Activated naive CD4-positive, alpha-beta T cell (primary cell): ENCODE results near the gene FGFR1OP2.

ENCODE experiments used
- DNase-seq, 4 experiments: peaks; one replicate each; lab custom pipeline; 2025; lab: John Stamatoyannopoulos, UW

FGFR1OP2 gene

GRCh38 chr12:27003421-27004381 lies 65.4 kb downstream of the FGFR1OP2 start:
- DNase-seq, result no peak

DNA sequence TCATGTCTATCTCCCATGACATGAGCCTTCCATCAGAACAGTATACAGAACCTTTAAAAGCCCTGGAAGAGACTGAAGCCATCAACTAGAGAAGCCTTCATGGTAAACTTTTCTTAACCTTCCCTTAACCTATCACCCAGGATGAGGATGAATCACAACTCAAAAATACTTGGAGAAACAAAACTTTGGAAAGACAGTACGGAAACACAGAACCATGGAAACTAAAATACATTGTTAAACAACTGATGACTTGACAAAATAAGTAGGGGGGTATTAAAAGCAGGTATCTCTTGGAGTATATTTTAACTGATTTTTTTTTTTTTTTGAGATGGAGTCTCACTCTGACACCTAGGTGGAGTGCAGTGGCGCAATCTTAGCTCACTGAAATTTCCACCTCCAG lies 67.2 kb downstream of the FGFR1OP2 start:
- no peak for DNase-seq

DNA sequence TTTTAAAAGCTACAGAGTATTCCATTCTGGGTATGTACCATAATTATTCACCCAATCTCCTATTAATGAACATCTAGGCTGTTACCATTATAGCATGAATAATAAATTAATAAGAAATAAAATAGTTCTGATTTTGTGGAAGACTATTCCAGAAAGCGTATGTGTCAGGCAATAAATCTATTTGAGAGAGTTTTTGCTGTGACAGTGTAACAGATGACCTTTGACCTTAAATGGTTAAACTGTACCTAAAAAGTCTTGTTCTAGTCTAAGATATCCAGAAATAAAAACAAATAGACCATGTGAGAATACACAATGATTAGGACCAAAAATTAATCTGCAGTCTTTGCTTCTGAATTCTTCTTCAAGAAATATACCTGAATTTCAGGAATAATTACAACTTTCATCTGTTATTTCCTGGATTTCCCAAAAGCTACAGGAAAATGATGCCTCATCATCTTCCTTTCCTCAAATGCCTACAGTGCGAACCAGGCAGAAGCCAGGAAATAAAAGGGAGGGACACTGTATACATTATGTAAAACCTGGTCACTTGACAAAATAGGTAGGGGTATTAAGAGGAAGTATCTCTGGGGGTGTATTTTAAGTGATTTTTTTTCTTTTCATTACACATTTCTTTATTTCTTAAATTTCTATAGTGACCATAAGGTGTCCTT lies 68.7 kb downstream of the FGFR1OP2 start:
- no peak for DNase-seq

DNA sequence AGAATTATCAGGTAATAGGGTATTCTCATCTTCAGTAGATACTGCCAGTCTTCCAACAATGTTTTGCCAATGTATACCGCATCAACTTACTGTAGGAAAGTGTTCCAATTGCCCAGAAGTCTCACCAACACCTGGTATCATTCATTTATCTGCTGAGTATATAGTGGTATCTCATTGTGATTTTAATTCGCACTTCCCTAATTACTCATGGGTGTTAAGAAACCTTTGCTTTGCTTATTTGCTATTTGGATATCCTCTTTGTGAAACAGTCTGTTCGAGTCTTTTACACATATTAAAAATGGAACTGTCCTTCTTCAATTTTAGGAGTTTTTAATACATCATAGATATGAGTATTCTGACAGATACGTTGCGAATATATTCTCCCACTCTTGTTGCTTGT lies 69.8 kb downstream of the FGFR1OP2 start:
- no peak for DNase-seq

DNA sequence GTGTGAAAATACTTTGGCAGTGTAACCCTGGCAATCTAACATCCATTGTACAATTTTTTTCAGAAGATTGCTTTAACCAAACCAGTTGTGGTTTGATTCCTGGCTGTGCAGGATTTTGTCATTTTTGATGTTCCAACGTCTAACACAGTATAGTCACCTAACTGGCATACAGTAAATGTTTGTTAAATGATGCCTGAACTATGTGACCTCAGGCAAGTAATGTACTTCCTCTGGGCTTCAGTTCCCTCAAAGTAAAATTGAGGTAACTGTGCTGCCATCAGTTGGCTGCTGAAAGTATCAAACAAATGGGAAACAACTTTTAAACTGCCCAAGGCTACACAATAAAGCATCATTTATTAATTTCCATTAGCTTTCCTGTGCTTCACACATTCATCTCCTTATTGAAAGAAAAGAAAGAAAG lies 71.6 kb downstream of the FGFR1OP2 start:
- DNase-seq, result no peak

- no peak for DNase-seq
Observed at GRCh38 chr12:27012239-27012981, 74.1 kb downstream of the FGFR1OP2 start.

DNA sequence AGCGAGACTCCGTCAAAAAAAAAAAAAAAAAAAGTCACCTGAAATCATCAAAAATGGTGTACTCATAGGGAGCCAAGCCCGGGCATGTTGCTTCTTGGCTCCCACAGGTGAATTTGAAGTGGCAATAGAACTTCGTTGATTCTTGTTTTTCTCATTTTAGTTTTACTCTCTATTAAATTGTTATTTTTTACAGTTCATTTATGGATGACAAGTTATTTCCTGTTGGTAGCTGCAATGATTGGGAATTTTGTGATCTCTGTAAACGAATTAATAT lies 74.6 kb downstream of the FGFR1OP2 start:
- no peak for DNase-seq

- no peak for DNase-seq
Observed at GRCh38 chr12:27013611-27014084, 75.4 kb downstream of the FGFR1OP2 start.

- DNase-seq, result peak; percentile 81 to 95 (median 88)
Observed at GRCh38 chr12:27014085-27014858, 76.0 kb downstream of the FGFR1OP2 start, which contains the start of gene TM7SF3. TM7SF3 (minus strand) TSS chr12:27014384; CDS start chr12:27014168, 216 bp downstream.

DNA sequence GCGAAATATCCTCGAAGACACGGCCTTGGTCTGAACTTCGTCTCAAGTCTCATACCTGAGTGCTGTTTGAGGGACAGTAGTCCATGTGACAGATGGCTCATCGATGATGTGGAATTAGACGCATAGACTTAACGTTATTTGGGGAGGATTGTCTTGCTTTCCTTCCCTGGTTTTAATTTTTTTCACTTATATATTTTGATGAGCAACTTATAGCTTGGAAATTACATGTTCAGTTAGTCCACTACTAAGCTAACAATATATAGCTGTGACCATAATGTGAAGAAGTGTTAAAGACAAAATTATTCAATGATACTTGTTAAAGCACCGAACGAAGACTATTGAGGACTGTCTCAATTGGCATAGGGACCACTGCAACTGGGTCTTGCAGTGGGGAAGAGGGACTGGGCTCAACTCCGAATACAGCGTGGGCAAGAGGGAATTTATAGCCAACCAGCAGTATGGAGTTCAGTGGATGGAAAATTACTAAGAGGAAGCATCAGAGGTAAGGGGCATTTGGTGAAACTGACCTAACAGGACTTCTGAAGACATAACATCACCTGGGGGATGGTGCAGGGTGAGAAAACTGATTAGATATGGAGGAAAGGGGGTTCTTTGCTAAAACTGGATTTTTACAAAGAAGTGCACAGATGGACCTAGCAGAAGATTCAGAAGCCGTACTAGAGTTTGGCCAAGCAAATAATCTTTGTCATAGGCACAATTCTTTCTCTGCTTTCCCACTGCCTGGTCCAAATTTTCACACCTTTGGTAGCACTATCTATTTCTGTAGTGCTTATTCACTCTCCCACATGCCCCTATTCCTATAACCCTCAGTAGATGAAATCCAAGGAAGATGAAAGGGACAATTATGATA lies 76.8 kb downstream of the FGFR1OP2 start:
- DNase-seq, result no peak

GRCh38 chr12:27015730-27016076 lies 77.4 kb downstream of the FGFR1OP2 start:
- DNase-seq, result no peak
